Measurements from ENCODE around the gene BLOC1S1.

GRCh38 chr12:55705782-55706402, 10.0 kb upstream of the BLOC1S1 start:
- TF ChIP-seq, protein P1, sequence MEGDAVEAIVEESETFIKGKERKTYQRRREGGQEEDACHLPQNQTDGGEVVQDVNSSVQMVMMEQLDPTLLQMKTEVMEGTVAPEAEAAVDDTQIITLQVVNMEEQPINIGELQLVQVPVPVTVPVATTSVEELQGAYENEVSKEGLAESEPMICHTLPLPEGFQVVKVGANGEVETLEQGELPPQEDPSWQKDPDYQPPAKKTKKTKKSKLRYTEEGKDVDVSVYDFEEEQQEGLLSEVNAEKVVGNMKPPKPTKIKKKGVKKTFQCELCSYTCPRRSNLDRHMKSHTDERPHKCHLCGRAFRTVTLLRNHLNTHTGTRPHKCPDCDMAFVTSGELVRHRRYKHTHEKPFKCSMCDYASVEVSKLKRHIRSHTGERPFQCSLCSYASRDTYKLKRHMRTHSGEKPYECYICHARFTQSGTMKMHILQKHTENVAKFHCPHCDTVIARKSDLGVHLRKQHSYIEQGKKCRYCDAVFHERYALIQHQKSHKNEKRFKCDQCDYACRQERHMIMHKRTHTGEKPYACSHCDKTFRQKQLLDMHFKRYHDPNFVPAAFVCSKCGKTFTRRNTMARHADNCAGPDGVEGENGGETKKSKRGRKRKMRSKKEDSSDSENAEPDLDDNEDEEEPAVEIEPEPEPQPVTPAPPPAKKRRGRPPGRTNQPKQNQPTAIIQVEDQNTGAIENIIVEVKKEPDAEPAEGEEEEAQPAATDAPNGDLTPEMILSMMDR (IDR thresholded peaks at IDR 0.05), result peak in 4 of 6 experiments; percentile 39 to 51 (median 46)
- TF ChIP-seq POLR2A (IDR thresholded peaks at IDR 0.05), result no peak
